Hindlimb muscle (tissue), 1 donor: ENCODE results near the gene PHOX2B. TPM values are rescaled to one million over a fixed set of nuclear protein-coding genes. Genes with fewer than 3 reads are reported as not detected.
"Not testable (repeated sequence)": the region's sequence is repeated elsewhere in the genome, so short reads cannot be mapped to it uniquely, and the experiment has no call there.

Experiments
- DNase-seq: peaks from one replicate; pipeline ENCODE4 v3.0.0-alpha.2; 2013
- polyA plus RNA-seq: library from polyadenylated mRNA; unstranded; fragments of 120-200 nt; gene quantifications from one replicate; pipeline ENCODE4 v1.2.1, GENCODE V29; 2013; ENCODE audit not compliant: insufficient read length

Gene PHOX2B
- polyA plus RNA-seq, 1 donor: not detected

DNA sequence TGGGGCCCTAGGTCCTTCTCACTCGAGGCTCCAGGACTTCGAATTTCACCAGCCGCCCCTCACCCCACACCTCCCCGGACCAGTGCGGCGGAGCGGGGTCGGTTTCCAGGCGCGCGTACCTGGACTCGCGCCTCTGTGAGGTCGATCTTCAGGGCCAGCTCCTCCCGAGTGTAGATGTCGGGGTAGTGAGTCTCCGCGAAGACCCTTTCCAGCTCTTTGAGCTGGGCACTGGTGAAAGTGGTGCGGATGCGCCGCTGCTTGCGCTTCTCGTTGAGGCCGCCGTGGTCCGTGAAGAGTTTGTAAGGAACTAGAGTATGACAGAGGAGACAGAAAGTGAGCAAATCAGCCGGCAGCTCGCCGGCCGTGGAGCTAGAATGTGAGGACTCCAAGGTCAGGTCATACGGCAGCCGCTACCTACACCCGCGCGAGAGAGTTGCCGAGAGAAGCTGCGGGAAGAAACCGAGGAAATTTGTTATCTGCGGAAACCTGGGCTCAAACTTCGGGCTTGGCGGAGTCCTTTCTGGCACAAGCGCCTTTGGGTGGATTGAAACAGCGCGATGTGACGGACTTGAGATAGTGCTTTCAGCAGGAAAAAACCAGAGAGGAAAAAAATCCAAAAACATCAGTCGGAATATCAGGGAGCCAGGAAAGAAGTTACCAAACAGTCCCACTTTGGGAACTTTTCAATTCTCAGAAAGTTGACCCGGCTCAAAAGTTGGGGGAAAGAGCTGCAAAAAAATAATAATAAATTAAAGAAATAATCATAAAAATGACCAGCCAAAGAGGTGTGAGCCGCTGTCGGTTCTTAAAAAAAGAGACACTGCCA is 1.1 kb downstream of the PHOX2B start:
- DNase-seq: no peak

DNA sequence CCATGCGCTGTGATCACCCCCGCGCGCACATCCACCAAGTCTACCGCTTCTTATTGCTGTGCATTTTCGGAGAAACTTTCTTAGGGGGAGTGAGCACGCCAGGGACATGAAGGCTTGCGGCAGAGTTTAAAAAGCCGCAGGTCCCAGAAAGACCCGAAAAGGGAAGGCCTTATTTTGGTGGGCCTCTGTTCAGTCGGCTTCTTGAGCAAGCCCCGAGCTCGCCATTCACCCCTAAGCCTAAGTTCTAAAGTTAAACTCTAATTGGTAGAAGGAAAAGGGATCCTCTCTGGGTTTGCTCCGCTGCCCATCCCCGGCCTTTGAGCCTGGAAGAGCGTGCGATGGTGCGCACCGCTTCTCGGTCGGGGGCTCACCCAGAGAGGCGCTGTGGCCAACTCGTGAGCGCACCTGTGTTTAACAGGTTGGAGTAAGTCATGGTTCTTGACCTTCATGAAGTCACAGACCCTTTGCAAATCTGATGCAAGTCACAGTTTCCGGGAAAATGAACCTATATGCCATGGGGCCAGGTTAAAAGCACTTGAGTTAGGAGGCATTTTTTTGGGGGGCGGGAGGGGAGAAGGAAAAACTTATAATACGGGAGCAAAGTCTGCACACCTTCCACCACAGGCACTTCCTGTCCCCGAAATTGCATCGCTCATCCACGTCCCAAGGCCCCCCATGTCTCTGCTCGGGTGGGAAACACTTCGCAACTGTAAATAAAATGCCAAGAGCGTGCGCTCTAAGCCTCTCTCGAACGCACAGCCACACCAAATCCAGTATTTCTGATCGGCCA is 1.9 kb downstream of the PHOX2B start:
- DNase-seq: no peak

DNA sequence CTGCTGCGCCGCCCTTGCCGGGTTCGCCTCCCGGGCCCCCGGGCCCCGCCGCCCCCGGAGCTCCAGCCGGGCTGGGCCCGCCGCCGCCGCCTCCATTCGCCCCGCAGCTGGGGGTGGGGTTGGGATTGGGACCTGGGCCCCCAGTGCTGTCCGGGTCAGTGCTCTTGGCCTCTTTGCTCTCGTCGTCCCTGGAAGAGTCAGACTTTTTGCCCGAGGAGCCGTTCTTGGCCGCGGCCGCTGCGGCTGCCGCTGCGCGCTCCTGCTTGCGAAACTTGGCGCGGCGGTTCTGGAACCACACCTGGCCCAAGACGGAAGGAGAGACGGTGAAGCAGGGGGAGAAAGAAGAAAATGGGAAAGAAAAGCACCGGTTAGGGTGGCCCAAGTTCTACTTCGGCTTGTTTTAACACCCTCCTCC is 2.5 kb downstream of the PHOX2B start:
- DNase-seq: no peak

GRCh38 chr4:41745292-41746024 is 3.1 kb downstream of the PHOX2B start:
- DNase-seq: no peak

GRCh38 chr4:41744572-41745291 is 3.8 kb downstream of the PHOX2B start:
- DNase-seq: no peak

GRCh38 chr4:41741354-41741753 is 7.2 kb downstream of the PHOX2B start:
- no peak for DNase-seq

GRCh38 chr4:41737491-41737890 is 11.0 kb downstream of the PHOX2B start:
- DNase-seq: not testable (repeated sequence)

GRCh38 chr4:41734371-41734770 is 14.2 kb downstream of the PHOX2B start:
- no peak for DNase-seq

GRCh38 chr4:41731569-41732126 is 16.9 kb downstream of the PHOX2B start:
- no peak for DNase-seq

GRCh38 chr4:41728573-41728913 is 20.0 kb downstream of the PHOX2B start:
- DNase-seq: no peak

GRCh38 chr4:41727861-41728572 is 20.5 kb downstream of the PHOX2B start:
- no peak for DNase-seq

DNA sequence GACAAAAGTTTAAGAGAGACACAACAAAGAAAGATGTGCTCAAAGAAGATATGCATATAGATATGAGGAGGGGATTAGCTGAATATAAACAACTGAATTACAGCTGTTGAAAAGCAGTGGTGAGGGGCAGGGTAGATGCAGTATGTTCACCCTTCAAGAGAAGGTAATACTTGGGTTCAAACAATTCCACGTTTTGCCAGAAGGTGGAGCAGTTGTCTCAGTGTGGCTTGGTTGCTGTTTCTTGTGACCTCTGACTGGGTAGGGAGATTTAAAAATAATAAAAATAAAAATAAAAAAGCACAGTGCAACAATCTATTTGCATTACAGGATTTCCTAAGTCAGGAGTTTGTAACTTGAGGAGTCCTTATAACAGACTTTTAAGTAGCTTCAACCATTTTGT is 23.3 kb downstream of the PHOX2B start:
- no peak for DNase-seq

GRCh38 chr4:41723286-41723685 is 25.2 kb downstream of the PHOX2B start:
- DNase-seq: no peak

GRCh38 chr4:41722181-41722580 is 26.3 kb downstream of the PHOX2B start:
- DNase-seq: no peak

DNA sequence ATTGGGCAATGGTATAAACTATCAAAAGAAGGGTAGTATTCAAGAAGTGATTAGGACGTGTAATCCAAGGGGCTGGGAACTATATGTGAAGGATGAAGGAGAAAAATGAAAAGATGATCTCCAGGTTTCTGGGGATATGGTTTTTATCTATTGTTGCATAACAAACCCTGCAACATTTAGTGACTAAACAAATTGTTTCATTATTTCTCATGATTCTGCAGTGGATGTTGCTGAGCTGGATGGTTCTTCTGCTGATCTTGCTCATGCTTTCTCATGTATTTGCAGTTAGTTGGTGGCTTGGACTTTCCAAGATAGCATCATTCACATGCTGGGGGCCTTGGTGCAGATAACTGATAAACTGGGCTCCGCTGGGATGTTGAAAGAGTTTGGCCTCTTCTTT is 29.1 kb downstream of the PHOX2B start:
- no peak for DNase-seq

- no peak for DNase-seq
Measured at GRCh38 chr4:41718907-41719306, 29.6 kb downstream of the PHOX2B start.

DNA sequence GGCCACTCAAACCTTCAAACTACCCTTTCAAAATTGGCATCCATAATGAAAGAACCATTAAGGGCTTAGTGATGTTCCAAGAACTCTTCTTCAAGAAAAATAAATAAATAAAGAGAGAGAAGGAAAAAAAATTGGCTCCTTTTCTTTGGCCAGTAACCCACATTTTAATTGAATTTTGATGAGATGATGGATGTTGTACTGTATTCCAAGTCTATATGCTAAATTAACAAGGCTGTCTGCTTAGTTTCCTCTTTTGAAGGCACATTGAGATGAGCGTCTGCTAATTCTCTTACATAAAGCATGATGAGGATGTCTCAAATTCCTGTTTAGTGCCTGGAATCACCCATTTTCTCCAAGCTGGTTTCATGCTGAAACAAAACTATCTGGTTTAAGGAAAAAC is 33.4 kb downstream of the PHOX2B start:
- no peak for DNase-seq

DNA sequence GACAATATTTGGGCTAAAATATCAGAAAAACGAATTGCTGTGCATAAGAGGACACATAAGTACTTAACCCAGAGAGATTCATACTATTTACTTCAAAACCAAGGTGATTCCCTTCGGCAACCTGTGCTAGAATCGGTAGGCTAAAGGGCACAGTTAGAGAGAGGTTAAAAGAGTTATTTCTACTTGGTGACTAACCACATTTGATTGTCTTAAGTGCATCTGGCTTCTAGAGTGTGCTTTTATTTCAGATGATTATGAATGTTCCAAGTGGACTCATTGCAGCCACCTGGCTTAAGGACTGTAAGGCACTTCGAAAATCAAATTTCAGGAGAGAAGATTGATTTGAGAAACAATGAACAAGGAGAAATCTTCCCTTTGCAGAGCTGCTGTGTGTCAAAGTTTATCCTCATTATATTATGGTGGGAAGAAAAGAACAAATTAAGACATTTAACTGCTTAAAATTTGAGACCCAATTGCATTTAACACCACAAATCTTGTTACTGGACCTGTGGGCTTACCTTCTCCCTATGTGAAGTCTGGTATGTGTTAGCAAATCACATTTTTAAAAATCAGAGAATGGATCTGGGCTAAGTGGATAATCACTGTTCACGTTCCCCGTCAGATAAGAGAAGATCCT is 34.0 kb downstream of the PHOX2B start:
- no peak for DNase-seq

GRCh38 chr4:41713768-41714167 is 34.8 kb downstream of the PHOX2B start:
- DNase-seq: no peak

- DNase-seq: no peak
Measured at GRCh38 chr4:41712425-41712824, 36.1 kb downstream of the PHOX2B start.

- DNase-seq: not testable (repeated sequence)
Measured at GRCh38 chr4:41711654-41712053, 36.9 kb downstream of the PHOX2B start.
